ENCODE measurements around the gene EFNB3.
A peak's percentile ranks its signal among the peaks of the same experiment; 100 is the strongest.

Gene EFNB3, protein sequence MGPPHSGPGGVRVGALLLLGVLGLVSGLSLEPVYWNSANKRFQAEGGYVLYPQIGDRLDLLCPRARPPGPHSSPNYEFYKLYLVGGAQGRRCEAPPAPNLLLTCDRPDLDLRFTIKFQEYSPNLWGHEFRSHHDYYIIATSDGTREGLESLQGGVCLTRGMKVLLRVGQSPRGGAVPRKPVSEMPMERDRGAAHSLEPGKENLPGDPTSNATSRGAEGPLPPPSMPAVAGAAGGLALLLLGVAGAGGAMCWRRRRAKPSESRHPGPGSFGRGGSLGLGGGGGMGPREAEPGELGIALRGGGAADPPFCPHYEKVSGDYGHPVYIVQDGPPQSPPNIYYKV

DNA sequence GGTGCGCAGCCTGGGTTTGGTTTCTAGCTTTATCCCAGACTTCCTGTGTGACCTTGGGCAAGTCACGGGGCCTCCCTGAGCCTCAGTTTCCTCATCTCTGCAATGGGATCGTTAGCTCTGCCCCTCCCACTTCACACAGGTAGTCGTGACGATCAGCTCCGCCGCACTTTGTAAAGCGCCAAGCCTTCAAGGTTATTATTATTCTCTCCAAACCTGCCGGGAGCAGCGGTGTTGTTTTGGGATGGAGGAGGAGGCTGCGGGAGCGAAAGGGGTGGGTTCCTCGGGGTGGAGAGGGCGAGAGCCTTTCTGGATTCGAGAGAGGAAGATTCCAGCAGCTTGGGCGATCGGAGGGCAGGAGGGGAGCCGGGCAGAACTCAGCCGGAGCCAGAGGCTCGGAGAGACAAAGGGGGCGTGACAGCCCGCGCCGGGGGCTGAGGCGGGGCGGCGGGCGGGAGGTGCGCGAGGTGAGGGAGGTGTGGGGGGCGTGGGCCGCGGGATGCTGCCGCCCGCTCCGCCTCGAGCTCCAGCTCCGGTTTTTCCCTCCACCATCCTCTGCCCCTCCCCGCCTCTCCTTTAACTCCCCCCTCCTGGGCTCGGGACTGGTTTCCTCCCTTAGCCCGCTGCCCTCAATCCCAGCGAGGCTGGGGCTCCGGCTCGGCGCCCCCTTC lies at the start of gene EFNB3:
EFNB3 (plus strand) TSS at position 602 of the 668 bp plus-strand sequence. CDS start 397 bp downstream, outside the sequence.
- DNase-seq (ENCODE audit: low read depth) = no peak

DNA sequence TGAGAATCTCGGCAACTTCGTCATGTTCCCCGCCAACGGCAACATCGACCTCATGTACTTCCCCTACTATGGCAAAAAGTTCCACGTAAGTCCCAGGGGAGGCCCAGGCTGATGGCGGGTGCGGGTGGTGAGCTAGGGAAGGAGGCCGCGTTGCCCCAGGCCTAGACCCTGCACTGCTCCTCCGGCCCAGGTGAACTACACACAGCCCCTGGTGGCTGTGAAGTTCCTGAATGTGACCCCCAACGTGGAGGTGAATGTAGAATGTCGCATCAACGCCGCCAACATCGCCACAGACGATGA lies 49.5 kb upstream of the EFNB3 start:
- DNase-seq (ENCODE audit: low read depth) = no peak

DNA sequence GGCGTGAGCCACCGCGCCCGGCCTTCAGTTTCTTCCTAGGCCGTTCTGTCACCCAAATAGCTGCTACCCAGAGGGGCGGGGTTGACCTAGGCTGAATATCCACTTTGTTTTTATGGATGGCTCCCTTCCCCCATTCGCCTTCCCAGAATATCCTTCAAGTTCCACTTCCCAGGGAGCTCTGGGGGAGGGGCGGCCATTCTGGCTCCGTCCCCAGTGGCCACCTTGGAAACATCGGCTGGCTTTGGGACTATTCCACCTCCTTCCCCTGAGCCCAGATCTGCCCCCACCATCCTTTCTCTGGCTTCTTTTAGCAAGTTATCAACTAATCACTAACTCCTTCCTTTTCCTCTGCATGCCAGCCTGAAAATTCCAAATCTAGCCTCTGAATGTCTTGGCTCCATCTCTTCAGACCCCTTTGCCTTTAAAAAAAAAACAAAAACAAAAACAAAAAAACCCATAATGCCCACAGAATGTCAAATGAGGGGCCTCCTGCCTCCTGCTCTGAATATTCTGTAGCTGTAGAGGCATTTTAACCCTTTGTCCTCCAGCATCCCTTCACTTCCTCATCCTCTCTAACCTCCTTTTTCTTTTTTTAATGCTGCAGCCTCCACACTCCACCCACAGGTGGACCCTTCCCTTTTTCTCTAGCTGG lies 47.9 kb upstream of the EFNB3 start:
- DNase-seq (ENCODE audit: low read depth) = no peak

- no peak for DNase-seq (ENCODE audit: low read depth)
These were observed 37.2 kb upstream of the EFNB3 start for GRCh38 chr17:7667656-7668406.

GRCh38 chr17:7668482-7668881 lies 36.5 kb upstream of the EFNB3 start:
- no peak for DNase-seq (ENCODE audit: low read depth)

DNA sequence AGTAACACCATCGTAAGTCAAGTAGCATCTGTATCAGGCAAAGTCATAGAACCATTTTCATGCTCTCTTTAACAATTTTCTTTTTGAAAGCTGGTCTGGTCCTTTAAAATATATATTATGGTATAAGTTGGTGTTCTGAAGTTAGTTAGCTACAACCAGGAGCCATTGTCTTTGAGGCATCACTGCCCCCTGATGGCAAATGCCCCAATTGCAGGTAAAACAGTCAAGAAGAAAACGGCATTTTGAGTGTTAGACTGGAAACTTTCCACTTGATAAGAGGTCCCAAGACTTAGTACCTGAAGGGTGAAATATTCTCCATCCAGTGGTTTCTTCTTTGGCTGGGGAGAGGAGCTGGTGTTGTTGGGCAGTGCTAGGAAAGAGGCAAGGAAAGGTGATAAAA lies 31.8 kb upstream of the EFNB3 start:
- DNase-seq (ENCODE audit: low read depth) = no peak

GRCh38 chr17:7674934-7675333 lies 30.1 kb upstream of the EFNB3 start:
- no peak for DNase-seq (ENCODE audit: low read depth)

DNA sequence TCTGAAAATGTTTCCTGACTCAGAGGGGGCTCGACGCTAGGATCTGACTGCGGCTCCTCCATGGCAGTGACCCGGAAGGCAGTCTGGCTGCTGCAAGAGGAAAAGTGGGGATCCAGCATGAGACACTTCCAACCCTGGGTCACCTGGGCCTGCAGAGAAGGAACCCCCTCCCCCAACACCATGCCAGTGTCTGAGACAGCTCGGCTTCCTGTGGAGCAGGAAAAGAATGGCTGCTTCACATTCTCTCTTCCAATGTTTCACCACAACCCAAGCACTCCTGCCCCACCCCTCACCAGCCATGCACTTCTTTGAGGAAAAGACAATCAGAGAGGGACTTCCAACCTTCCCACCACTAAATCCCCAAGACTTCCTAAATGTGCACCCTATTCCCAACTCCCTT lies 28.5 kb upstream of the EFNB3 start:
- no peak for DNase-seq (ENCODE audit: low read depth)

DNA sequence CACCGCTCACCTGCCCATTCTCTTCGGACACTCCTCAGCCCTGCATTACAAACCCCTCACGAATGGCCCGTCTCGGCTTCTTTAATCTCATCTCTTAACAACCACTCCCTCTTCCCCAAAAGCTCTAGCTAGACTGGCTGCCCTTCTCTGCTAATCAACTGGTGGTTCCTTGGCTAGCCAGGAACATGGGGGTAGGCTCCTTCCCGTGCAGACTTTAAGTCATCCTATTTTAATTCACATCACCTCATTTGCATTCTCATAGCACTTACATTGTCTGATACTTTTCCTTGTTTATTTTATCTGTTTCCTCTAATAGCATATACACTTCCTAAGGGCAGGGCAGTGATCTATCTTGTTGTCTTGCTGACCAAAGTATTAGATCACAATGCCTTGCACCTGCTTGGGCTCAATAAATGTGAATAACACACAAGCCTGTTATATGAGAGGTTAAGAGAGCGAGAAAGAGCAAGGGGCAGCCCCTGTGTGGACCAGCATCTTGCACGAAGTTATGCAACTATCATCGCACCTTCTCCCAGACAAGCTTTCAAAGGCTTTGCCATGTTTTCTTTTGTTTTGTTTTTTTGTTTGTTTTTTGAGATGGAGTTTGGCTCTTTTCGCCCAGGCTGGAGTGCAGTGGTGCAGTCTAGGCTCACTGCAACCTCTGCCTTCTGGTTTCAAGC lies 27.5 kb upstream of the EFNB3 start:
- DNase-seq (ENCODE audit: low read depth) = no peak

GRCh38 chr17:7684851-7685532 lies 20.0 kb upstream of the EFNB3 start:
- no peak for DNase-seq (ENCODE audit: low read depth)

GRCh38 chr17:7685533-7686221 lies 19.3 kb upstream of the EFNB3 start:
- DNase-seq (ENCODE audit: low read depth) = peak; percentile 93

DNA sequence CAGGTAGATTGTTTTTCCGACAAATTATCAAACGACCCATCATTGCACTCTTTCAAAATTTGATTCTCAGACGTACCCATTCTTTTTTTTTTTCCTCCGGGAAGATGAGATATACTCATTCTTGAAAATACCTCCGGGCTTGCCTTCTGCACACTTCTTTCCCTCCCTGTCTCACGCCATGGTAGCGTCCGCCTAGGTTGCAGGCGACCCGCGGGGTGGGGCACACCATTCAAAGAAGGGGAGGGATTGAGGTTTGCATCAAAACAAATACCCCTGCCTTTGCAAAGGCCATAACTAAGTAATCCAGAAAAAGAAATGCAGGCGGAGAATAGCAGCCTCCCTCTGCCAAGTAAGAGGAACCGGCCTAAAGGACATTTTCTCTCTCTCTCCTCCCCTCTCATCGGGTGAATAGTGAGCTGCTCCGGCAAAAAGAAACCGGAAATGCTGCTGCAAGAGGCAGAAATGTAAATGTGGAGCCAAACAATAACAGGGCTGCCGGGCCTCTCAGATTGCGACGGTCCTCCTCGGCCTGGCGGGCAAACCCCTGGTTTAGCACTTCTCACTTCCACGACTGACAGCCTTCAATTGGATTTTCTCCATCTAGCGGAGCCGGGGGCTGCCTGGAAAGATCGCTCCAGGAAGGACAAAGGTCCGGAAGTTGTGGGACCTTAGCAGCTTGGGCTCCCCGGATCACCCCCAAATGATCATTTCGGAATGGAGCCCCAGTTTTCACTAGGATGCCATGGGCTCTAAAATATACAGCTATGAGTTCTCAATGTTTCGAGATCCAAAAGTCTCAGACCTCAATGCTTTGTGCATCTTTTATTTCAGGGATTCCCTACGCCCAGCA lies 18.6 kb upstream of the EFNB3 start:
- no peak for DNase-seq (ENCODE audit: low read depth)

- peak; percentile 86 for DNase-seq (ENCODE audit: low read depth)
These were observed 17.7 kb upstream of the EFNB3 start, which contains the start of gene TP53 for GRCh38 chr17:7687072-7687907. TSS of gene TP53 (minus strand) at chr17:7687490. CDS start at chr17:7676594, 10,896 bp downstream.

DNA sequence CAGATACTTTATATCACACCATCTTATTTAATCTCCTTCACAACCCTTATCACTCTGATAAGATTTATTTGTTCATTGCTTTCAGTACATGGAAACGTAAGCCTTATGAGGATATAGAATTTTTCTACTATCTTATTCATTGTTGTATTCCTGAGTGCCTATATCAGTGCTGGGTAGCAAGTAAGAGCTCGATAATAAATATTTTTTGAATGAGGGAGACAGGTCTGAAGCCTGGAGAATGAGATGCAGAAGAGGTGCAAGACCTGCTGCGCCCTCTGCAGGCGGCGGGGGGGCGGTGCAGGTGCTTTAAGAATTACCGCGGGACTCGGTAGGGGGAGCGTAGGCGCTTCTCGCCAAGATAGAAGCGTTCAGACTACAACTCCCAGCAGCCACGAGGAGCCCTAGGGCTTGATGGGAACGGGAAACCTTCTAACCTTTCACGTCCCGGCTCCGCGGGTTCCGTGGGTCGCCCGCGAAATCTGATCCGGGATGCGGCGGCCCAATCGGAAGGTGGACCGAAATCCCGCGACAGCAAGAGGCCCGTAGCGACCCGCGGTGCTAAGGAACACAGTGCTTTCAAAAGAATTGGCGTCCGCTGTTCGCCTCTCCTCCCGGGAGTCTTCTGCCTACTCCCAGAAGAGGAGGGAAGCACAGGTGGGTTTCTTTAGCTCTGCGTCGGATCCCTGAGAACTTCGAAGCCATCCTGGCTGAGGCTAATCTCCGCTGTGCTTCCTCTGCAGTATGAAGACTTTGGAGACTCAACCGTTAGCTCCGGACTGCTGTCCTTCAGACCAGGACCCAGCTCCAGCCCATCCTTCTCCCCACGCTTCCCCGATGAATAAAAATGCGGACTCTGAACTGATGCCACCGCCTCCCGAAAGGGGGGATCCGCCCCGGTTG lies 16.8 kb upstream of the EFNB3 start, which contains the start of gene WRAP53:
WRAP53 (plus strand) TSS at position 570 of the 900 bp plus-strand sequence; CDS start at position 742, 172 bp downstream.
- peak; percentile 99 for DNase-seq (ENCODE audit: low read depth)

- DNase-seq (ENCODE audit: low read depth) = no peak
These were observed 16.1 kb upstream of the EFNB3 start for GRCh38 chr17:7688808-7689316.

DNA sequence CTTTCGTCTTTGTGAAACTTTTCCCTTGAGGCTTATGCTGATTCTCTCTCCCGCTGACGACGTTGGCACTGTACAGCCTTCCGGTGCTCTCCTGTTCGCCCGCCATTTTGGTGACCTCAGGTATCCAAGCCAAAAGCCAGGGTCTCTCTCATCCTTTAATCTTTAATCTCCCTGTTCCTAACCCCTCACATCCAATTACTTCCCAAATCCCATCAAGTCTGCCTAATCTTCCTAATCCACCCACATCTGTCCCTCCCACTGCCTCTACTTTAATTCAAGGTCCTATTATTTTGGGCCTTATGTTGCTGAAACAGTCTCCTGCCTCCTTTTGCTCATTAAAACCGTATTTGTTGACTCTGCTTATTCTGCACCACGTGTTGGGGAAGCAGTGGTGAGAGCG lies 9.4 kb upstream of the EFNB3 start:
- no peak for DNase-seq (ENCODE audit: low read depth)

DNA sequence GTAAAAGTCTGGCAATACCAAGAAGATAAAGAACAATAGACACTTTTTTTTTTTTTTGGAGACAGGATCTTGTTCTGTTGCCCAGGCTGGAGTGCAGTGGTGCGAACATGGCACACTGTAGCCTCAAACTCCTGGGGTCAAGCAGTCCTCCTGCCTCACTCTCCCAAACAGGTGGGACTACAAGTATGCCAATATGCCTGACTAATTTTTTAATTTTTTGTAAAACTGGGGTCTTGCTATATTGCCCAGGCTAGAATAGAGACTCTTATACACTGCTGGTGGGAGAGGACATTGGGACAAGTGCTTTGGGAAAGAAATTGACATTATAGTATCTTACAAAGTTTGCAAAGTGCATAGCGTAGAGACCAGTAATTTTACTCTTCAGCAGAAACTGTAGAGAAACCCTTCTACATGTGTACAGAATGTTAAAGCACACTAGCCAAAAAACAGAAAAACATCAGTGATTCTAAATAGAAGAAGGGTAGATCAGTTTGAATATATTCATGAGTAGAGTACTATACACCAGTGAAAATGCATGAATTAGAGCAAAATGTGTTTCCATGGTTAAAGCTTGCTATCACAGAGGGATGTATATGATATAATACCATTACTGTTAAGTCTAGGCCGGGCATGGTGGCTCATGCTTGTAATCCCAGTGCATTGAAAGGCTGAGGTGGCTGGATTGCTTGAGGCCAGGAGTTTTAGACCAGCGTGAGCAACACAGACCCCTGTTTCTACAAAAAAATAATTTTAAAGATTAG lies 7.0 kb upstream of the EFNB3 start:
- DNase-seq (ENCODE audit: low read depth) = no peak

Measured in stromal cell of bone marrow (primary cell).